Heart left ventricle (tissue), 16 donors: ENCODE measurements around the gene NPAS2. TPM values are rescaled to one million over a fixed set of nuclear protein-coding genes. Genes with fewer than 3 reads are reported as not detected.

Experiments
- ATAC-seq, 4 donors: fragments of 200-7000 bp; cut with Tn5 transposase; one replicate each; pipeline ENCODE4 v1.9.1; 2020 to 2022; ENCODE audit warnings: moderate library complexity in 4 of 4, mild to moderate bottlenecking in 3 of 4, moderate number of reproducible peaks in 1 of 4
- DNase-seq, 5 donors: peaks; one replicate each; pipeline ENCODE4 v3.0.0-alpha.2; 2020
- H3K27ac ChIP-seq, 12 donors: fragments of 200-600 bp; sonication (generic) in 4 of 12; one replicate each; pipeline versions ENCODE4 v1.5.0 to v1.8.0; 2016 to 2022; ENCODE audit warnings: mild to moderate bottlenecking in 2 of 12
- H3K27me3 ChIP-seq, 9 donors: fragments of 200-600 bp; sonication (generic) in 2 of 9; one replicate each; pipeline versions ENCODE4 v1.5.1 to v1.8.0; 2016 to 2022; ENCODE audit warnings: mild to moderate bottlenecking in 3 of 9
- H3K36me3 ChIP-seq, 9 donors: fragments of 200-600 bp; sonication (generic) in 2 of 9; one replicate each; pipeline versions ENCODE4 v1.5.0 to v1.8.0; 2018 to 2022; ENCODE audit warnings: mild to moderate bottlenecking in 2 of 9
- H3K4me1 ChIP-seq, 12 donors: fragments of 200-600 bp; sonication (generic) in 4 of 12; one replicate each; pipeline versions ENCODE4 v1.5.0 to v1.8.0; 2016 to 2022; ENCODE audit warnings: mild to moderate bottlenecking in 3 of 12
- H3K4me3 ChIP-seq, 12 donors: fragments of 200-600 bp; sonication (generic) in 4 of 12; one replicate each; pipeline versions ENCODE4 v1.5.0 to v1.8.0; 2017 to 2022; ENCODE audit warnings: mild to moderate bottlenecking in 9 of 12, moderate library complexity in 4 of 12
- H3K9me3 ChIP-seq, 12 donors: fragments of 200-600 bp; sonication (generic) in 4 of 12; one replicate each; pipeline versions ENCODE4 v1.5.0 to v1.8.0; 2016 to 2022; ENCODE audit warnings: mild to moderate bottlenecking in 1 of 12
- POLR2A ChIP-seq, 2 donors: fragments of 450-650 bp; IDR thresholded peaks; one replicate each; pipeline ENCODE4 v1.6.1; 2017; ENCODE audit warnings: antibody characterized with exemption in 2 of 2, mild to moderate bottlenecking in 2 of 2, moderate library complexity in 2 of 2
- WGBS, 4 donors: extraction: QIAGEN DNeasy Blood & Tissue Kit in 2 of 4; methylation state at CpG; one replicate each; pipeline versions ENCODE4 v1.1.5 to v1.1.7; 2013 to 2018; 5-methylcytosine and 5-hydroxymethylcytosine counted together
- intact Hi-C, 10 donors: fragments of 100-400 bp; cut with DNase I; formaldehyde crosslinking; loops; one replicate each; pipeline versions ENCODE4 v1.11.1 to v1.14.2; 2022
- polyA plus RNA-seq, 2 donors: library from polyadenylated mRNA; stranded (reverse); fragments of 200-250 nt; gene quantifications; one replicate each; pipeline ENCODE4 v1.2.3, GENCODE V29; 2013
- total RNA-seq, 9 donors: library from RNA; depleted of rRNA in 2 of 9; stranded (reverse); fragments of >200 nt in 2 of 9; fragmentation: NEBNext Ultra II Directional in 3 of 9; extraction: Animal tissue kit (Norgen Biotek cat#: 25700) in 3 of 9; gene quantifications; one replicate each; pipeline versions ENCODE4 v1.1.0 to v1.2.4, GENCODE V29; 2016 to 2023
- TF ChIP-seq, protein P1 (sequence below), 12 donors: fragments of 200-600 bp; sonication (generic) in 4 of 12; IDR thresholded peaks; one replicate each; pipeline versions ENCODE4 v1.5.0 to v1.8.0; 2018 to 2022; ENCODE audit warnings: antibody characterized with exemption in 12 of 12, mild to moderate bottlenecking in 5 of 12
- donor health status: ischemic (EF 13 %, LVEDD 7.1; RV severe dilation, severe dysfunction).
- donor health status: healthy with polysubstance abuse.
- donor health status: DM: no; HTN: yes; CAD: no.
- donor health status: DM: no; HTN: no; CAD: no.
- donor health status: ischemic (EF 25% LVEDD 6.9; RV normal size, moderate dysfunction).
- donor health status: ischemic (EF 25% LVEDD 5.7; RV mildly dilated, moderate dysfunction).
- donor health status: healthy.
- donor health status: DM: yes; HTN: yes; CAD: no.
- donor health status: ischemic (EF 35%, LVEDD 5.7; RV mildly dilated, moderate dysfunction).
- donor health status: nonischemic (EF 11% LVEDD 7.7; RV severe dilation, severe dysfunction).
- donor health status: DM: yes; HTN: yes; CAD: no.
- donor health status: PGD.
- donor health status: ischemic (EF 29% LVEDD 5.4; RV normal size, mild dysfunction).
- donor health status: nonischemic (EF 23%, LVEDD 6.1; RV moderate dilation, normal function).

NPAS2 gene
- total and polyA plus RNA-seq, 11 donors = 28.2 to 144 (median 43.3) TPM

DNA sequence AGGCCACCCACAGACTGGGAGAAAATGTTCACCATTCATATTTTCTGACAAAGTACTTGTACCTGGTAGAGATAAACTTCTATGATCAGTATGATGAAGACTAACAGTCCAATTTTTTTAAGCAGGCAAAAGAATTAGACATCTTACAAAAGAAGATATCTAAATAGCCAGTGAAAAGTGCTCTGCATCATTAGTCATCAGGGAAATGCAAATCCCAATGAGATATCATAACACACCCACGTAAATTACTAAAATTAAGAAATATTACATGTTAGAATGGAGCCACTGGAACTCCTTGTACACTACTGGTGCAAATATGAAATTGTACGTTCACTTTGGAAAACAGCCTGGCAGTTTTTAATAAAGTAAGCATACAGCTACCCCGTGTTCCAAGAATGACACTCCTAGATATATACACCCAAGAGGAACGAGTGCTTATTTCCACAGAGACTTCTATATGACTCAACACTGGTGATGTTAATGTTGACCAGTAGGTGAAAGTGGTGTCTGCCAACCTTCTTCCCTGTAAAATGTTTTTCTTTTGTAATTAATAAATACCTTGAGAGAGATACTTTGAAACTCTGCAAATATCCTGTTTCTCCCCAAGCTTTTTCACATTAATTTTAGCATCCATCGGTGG is 80.3 kb downstream of the NPAS2 start:
- intact Hi-C loops = loop anchor here in 1 of 10 donors (5.0 kb wide), 1 partner anchor 282 kb away; no protein-coding TSS in a partner anchor
- no peak for ATAC-seq
- no peak overlapping the region for H3K4me3 ChIP-seq
- TF ChIP-seq, protein P1, sequence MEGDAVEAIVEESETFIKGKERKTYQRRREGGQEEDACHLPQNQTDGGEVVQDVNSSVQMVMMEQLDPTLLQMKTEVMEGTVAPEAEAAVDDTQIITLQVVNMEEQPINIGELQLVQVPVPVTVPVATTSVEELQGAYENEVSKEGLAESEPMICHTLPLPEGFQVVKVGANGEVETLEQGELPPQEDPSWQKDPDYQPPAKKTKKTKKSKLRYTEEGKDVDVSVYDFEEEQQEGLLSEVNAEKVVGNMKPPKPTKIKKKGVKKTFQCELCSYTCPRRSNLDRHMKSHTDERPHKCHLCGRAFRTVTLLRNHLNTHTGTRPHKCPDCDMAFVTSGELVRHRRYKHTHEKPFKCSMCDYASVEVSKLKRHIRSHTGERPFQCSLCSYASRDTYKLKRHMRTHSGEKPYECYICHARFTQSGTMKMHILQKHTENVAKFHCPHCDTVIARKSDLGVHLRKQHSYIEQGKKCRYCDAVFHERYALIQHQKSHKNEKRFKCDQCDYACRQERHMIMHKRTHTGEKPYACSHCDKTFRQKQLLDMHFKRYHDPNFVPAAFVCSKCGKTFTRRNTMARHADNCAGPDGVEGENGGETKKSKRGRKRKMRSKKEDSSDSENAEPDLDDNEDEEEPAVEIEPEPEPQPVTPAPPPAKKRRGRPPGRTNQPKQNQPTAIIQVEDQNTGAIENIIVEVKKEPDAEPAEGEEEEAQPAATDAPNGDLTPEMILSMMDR (IDR thresholded peaks at IDR 0.05) = no peak
- TF ChIP-seq POLR2A (IDR thresholded peaks at IDR 0.05) = no peak
- H3K9me3 ChIP-seq = peaks cover 0 to 10% (median 0%) of the 10 kb centered on the region in 12 donors
- peaks cover 0 to 2% (median 0%) of the 10 kb centered on the region in 9 donors for H3K36me3 ChIP-seq
- no peaks in the 10 kb centered on the region for H3K27me3 ChIP-seq
- 90 to 95% (median 92%) methylated on average over 5 of the region's 5 CpGs for WGBS, 4 donors
- peaks cover 10 to 65% (median 24%) of the 10 kb centered on the region in 12 donors for H3K4me1 ChIP-seq
- H3K27ac ChIP-seq = no peak overlapping the region
- no peak for DNase-seq

DNA sequence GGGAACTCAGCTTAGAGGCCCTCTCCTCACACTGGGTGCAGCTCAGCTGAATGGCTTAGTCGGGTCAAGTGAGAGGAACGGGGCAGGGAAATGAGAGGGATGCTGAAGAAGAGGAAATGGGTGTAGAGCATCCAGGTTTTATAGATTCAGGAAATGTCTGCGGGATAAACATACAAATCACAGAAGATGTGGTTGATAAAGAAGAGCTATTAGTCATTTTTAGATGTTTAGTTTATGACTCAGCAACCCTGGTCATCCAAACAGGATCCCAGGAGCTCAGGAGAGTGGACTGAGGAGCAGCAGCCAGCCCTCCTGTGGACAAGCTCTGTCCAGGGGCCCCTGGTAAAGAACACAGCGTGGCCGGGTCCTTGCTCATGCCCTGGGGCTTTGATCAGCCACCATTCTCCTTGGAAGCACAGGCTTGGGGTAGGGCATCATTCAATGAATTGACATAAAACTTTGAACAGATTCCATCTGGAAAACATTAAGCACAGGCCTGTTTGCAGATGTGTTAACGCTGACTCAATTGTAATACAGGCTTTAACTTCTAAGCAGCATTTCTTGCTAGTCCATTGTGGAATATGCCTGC is 83.0 kb downstream of the NPAS2 start:
- no peak overlapping the region for H3K4me3 ChIP-seq
- no peaks in the 10 kb centered on the region for H3K27me3 ChIP-seq
- H3K27ac ChIP-seq = peak overlapping the region in 7 of 12 donors; percentile 9 to 46 (median 34)
- TF ChIP-seq, protein P1 (IDR thresholded peaks at IDR 0.05) = no peak
- TF ChIP-seq POLR2A (IDR thresholded peaks at IDR 0.05) = no peak
- DNase-seq = peak in 1 of 5 donors; percentile 45
- intact Hi-C loops = loop anchor here in 1 of 10 donors (5.0 kb wide), 1 partner anchor 279 kb away; no protein-coding TSS in a partner anchor
- peaks cover 0 to 62% (median 22%) of the 10 kb centered on the region in 12 donors for H3K4me1 ChIP-seq
- H3K36me3 ChIP-seq = peaks cover 0 to 7% (median 0%) of the 10 kb centered on the region in 9 donors
- WGBS, 4 donors = 44 to 58% (median 54%) methylated on average over 6 of the region's 6 CpGs
- peak in 3 of 4 donors; percentile 29 to 59 (median 31) for ATAC-seq
- peaks cover 0 to 10% (median 0%) of the 10 kb centered on the region in 12 donors for H3K9me3 ChIP-seq

DNA sequence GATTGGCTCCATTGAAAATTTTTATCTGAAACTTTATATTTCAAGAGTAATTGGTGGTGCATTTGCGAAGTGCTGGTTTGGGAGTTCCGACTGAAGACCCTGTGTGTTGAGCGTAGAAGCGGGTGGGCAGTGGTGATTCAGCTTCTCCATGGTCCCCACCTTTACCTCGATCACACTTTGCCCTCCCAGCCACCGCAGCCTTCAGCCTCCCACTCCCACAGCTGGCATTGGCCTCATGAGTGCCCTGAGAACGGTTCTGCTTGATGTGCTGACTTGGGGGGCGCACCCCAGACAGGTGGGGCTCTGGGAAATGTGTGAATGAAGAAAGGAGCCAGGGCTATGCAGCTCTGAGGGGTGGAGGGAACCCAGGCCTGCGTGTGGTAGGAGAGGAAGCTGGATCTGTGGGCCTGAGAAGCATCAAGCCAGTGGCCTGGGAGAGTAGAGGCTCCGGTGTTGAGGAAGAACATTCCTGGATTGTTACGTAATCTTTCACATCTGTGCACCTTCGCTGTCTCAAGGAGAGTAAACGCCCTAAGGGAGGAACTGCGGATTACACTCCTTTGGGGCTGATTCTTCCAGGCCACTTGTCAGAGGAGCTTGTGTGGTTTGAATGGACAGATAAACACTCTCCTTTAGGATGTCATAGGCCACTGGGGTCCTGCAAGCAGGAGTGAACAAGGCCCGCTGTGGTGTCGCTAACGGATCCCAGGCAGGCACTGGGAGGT is 83.8 kb downstream of the NPAS2 start:
- Histone ChIP-seq H3K27ac (peak overlapping the region in 6 of 12 donors; percentile 9 to 73 (median 36)), H3K36me3 (peaks cover 0 to 7% (median 0%) of the 10 kb centered on the region in 9 donors), H3K27me3 (no peaks in the 10 kb centered on the region), H3K4me1 (peaks cover 0 to 61% (median 22%) of the 10 kb centered on the region in 12 donors), H3K9me3 (peaks cover 0 to 10% (median 0%) of the 10 kb centered on the region in 12 donors), H3K4me3 (no peak overlapping the region)
- intact Hi-C loops = loop anchor here in 1 of 10 donors (5.0 kb wide), 1 partner anchor 279 kb away; no protein-coding TSS in a partner anchor
- TF ChIP-seq, protein P1 (IDR thresholded peaks at IDR 0.05) = no peak
- TF ChIP-seq POLR2A (IDR thresholded peaks at IDR 0.05) = no peak
- WGBS, 4 donors = 88 to 92% (median 91%) methylated on average over 17 of the region's 17 CpGs
- ATAC-seq (no peak), DNase-seq (no peak)
